ENCODE data around the gene KIF22. TPM values are rescaled to one million over a fixed set of nuclear protein-coding genes. Genes with fewer than 3 reads are reported as not detected.

Gene KIF22
- 9.8 and 11.4 TPM in 2 replicates for total RNA-seq

GRCh38 chr16:29790183-29790948 is at the start of gene KIF22:
Gene KIF22, plus strand, starts transcription at chr16:29790751. Its CDS starts 9 bp downstream, at chr16:29790760.

GRCh38 chr16:29745853-29746345 is 44.7 kb upstream of the KIF22 start, which contains the start of gene C16orf54:
Gene C16orf54, minus strand, starts transcription at chr16:29745990. Its CDS starts 1,039 bp downstream, at chr16:29744951.

GRCh38 chr16:29777576-29778350 is 12.8 kb upstream of the KIF22 start, which contains the start of gene ZG16:
Gene ZG16, plus strand, starts transcription at chr16:29778256. Its CDS starts 1,011 bp downstream, at chr16:29779267.

GRCh38 chr16:29806099-29806579 is 15.6 kb downstream of the KIF22 start, which contains the start of gene MAZ:
Gene MAZ, plus strand, starts transcription at chr16:29806529. Its CDS starts 173 bp downstream, at chr16:29806702.

GRCh38 chr16:29811896-29812665 is 21.5 kb downstream of the KIF22 start, which contains the start of gene PRRT2:
Gene PRRT2, plus strand, starts transcription at chr16:29812193. Its CDS starts 862 bp downstream, at chr16:29813055.

GRCh38 chr16:29815793-29816693 is 25.5 kb downstream of the KIF22 start, which contains the start of gene PAGR1:
Gene PAGR1, plus strand, starts transcription at chr16:29816152. Its CDS starts 374 bp downstream, at chr16:29816526.

GRCh38 chr16:29820271-29820701 is 29.7 kb downstream of the KIF22 start, which contains the start of gene MVP:
Gene MVP, plus strand, starts transcription at chr16:29820462. Its CDS starts 10,088 bp downstream, at chr16:29830550.

Other genes with a start within 250 kb of the KIF22 start
- not detected in 2 replicates for gene SPN, start 127.5 kb upstream of the KIF22 start, total RNA-seq
- 5.2 and 13.9 TPM in 2 replicates for gene QPRT, start 111.6 kb upstream of the KIF22 start, total RNA-seq
- gene C16orf54, start 44.8 kb upstream of the KIF22 start, total RNA-seq: not detected in 2 replicates
- gene ZG16, start 12.5 kb upstream of the KIF22 start, total RNA-seq: not detected in 2 replicates
- 166 and 199 TPM in 2 replicates for gene MAZ, start 15.8 kb downstream of the KIF22 start, total RNA-seq
- 1.2 and 1.8 TPM in 2 replicates for gene PRRT2, start 21.4 kb downstream of the KIF22 start, total RNA-seq
- 11.6 and 13.3 TPM in 2 replicates for gene PAGR1, start 25.4 kb downstream of the KIF22 start, total RNA-seq
- gene MVP, start 29.7 kb downstream of the KIF22 start, total RNA-seq: 320 and 476 TPM in 2 replicates
- gene CDIPT, start 72.5 kb downstream of the KIF22 start, total RNA-seq: 101 and 114 TPM in 2 replicates
- gene SEZ6L2, start 108.8 kb downstream of the KIF22 start, total RNA-seq: 65.5 and 78.6 TPM in 2 replicates
- gene ASPHD1, start 109.7 kb downstream of the KIF22 start, total RNA-seq: 8.8 and 12.8 TPM in 2 replicates
- 7.3 and 12.1 TPM in 2 replicates for gene KCTD13, start 135.5 kb downstream of the KIF22 start, total RNA-seq
- gene TMEM219, start 171.3 kb downstream of the KIF22 start, total RNA-seq: 81.6 and 84.1 TPM in 2 replicates
- gene TAOK2, start 183.1 kb downstream of the KIF22 start, total RNA-seq: 57.6 and 60.2 TPM in 2 replicates
- 5.6 and 5.9 TPM in 2 replicates for gene HIRIP3, start 204.9 kb downstream of the KIF22 start, total RNA-seq
- gene INO80E, start 205.5 kb downstream of the KIF22 start, total RNA-seq: 15.2 and 23.6 TPM in 2 replicates
- 0.20 and 0.33 TPM in 2 replicates for gene DOC2A, start 220.3 kb downstream of the KIF22 start, total RNA-seq
- not detected in 2 replicates for gene C16orf92, start 232.4 kb downstream of the KIF22 start, total RNA-seq
- 0.10 and 0.26 TPM in 2 replicates for gene TLCD3B, start 240.5 kb downstream of the KIF22 start, total RNA-seq